ENCODE results near the gene BUB1. TPM values are rescaled to one million over a fixed set of nuclear protein-coding genes. Genes with fewer than 3 reads are reported as not detected.

BUB1 gene
- total RNA-seq, 1 donor from 2014 or later, result 4.8 TPM

GRCh38 chr2:110659248-110659647 lies 18.6 kb downstream of the BUB1 start:
- H3K4me1 ChIP-seq, result no peaks in the 10 kb centered on the region
- DNase-seq, result no peak
- H3K27me3 ChIP-seq (ENCODE audit: low read depth), result no peaks in the 10 kb centered on the region
- no peaks in the 10 kb centered on the region for H3K36me3 ChIP-seq
- H3K4me3 ChIP-seq, result no peak overlapping the region
- intact Hi-C loops (cut with DNase I), result no loop called here
- no peak for ATAC-seq
- H3K9me3 ChIP-seq, result no peaks in the 10 kb centered on the region
- no peak overlapping the region for H3K27ac ChIP-seq
- no peak for TF ChIP-seq CTCF (IDR thresholded peaks at IDR 0.05)

- no peak for TF ChIP-seq CTCF (IDR thresholded peaks at IDR 0.05)
- ATAC-seq (peak; percentile 86 to 93), DNase-seq (no peak)
Measured at GRCh38 chr2:110657724-110658305, 20.0 kb downstream of the BUB1 start.

GRCh38 chr2:110655701-110656100 lies 22.2 kb downstream of the BUB1 start:
- Histone ChIP-seq H3K9me3 (no peaks in the 10 kb centered on the region), H3K4me1 (no peaks in the 10 kb centered on the region), H3K4me3 (no peak overlapping the region), H3K27ac (no peak overlapping the region), H3K36me3 (no peaks in the 10 kb centered on the region), H3K27me3 (ENCODE audit: low read depth) (no peaks in the 10 kb centered on the region)
- ATAC-seq (peak in 1 of 2 donors; percentile 36), DNase-seq (no peak)
- intact Hi-C loops (cut with DNase I), result no loop called here
- no peak for TF ChIP-seq CTCF (IDR thresholded peaks at IDR 0.05)

More at GRCh38 chr2:110657724-110658305, 20.0 kb downstream of the BUB1 start:
- H3K4me3 ChIP-seq, result no peak overlapping the region
- H3K4me1 ChIP-seq, result no peaks in the 10 kb centered on the region
- intact Hi-C loops (cut with DNase I), result no loop called here
- no peaks in the 10 kb centered on the region for H3K36me3 ChIP-seq
- H3K27me3 ChIP-seq (ENCODE audit: low read depth), result no peaks in the 10 kb centered on the region
- H3K9me3 ChIP-seq, result no peaks in the 10 kb centered on the region
- peak overlapping the region; percentile 59 for H3K27ac ChIP-seq

- intact Hi-C loops (cut with DNase I), result no loop called here
- no peak overlapping the region for H3K4me3 ChIP-seq
- H3K27me3 ChIP-seq (ENCODE audit: low read depth), result no peaks in the 10 kb centered on the region
- no peak overlapping the region for H3K27ac ChIP-seq
- no peaks in the 10 kb centered on the region for H3K9me3 ChIP-seq
- DNase-seq (no peak), ATAC-seq (no peak)
- H3K4me1 ChIP-seq, result no peaks in the 10 kb centered on the region
- no peak for TF ChIP-seq CTCF (IDR thresholded peaks at IDR 0.05)
- no peaks in the 10 kb centered on the region for H3K36me3 ChIP-seq
Measured at GRCh38 chr2:110653861-110654260, 24.0 kb downstream of the BUB1 start.

- TF ChIP-seq CTCF (IDR thresholded peaks at IDR 0.05), result no peak
- no peak overlapping the region for H3K4me3 ChIP-seq
- no peaks in the 10 kb centered on the region for H3K36me3 ChIP-seq
- ATAC-seq (no peak), DNase-seq (no peak)
- H3K9me3 ChIP-seq, result no peaks in the 10 kb centered on the region
- H3K27ac ChIP-seq, result no peak overlapping the region
- no peaks in the 10 kb centered on the region for H3K27me3 ChIP-seq (ENCODE audit: low read depth)
- no peaks in the 10 kb centered on the region for H3K4me1 ChIP-seq
- intact Hi-C loops (cut with DNase I), result no loop called here
Measured at GRCh38 chr2:110650346-110650745, 27.5 kb downstream of the BUB1 start.
